IPS DF 19.7 (cell line): ENCODE results near the gene EML6.
"Not testable (repeated sequence)": the region's sequence is repeated elsewhere in the genome, so short reads cannot be mapped to it uniquely, and the experiment has no call there.

ENCODE experiments used
- DNase-seq: peaks from one replicate; pipeline ENCODE4 v3.0.0-alpha.2; 2013; ENCODE audit warnings: low read depth, low spot score

Gene EML6

DNA sequence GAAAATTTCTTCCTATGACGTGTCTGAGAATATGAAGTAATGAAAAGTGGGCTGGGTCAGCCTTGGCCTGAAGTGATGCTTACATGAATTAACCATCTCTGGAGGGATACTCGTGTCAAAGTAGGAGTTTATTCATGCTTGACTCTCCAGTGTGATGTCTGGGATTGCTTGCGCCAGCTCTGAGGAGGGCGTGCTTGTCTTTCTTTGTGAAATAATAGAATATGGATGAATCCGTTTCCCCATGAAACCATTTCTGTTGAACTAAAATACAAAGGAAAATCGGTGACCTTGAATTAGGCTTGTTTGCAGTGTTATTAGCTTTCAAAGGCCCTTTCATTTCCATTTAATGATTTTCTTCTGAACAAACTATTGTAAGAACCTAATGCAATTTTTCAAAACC is 77.9 kb downstream of the EML6 start:
- no peak for DNase-seq

DNA sequence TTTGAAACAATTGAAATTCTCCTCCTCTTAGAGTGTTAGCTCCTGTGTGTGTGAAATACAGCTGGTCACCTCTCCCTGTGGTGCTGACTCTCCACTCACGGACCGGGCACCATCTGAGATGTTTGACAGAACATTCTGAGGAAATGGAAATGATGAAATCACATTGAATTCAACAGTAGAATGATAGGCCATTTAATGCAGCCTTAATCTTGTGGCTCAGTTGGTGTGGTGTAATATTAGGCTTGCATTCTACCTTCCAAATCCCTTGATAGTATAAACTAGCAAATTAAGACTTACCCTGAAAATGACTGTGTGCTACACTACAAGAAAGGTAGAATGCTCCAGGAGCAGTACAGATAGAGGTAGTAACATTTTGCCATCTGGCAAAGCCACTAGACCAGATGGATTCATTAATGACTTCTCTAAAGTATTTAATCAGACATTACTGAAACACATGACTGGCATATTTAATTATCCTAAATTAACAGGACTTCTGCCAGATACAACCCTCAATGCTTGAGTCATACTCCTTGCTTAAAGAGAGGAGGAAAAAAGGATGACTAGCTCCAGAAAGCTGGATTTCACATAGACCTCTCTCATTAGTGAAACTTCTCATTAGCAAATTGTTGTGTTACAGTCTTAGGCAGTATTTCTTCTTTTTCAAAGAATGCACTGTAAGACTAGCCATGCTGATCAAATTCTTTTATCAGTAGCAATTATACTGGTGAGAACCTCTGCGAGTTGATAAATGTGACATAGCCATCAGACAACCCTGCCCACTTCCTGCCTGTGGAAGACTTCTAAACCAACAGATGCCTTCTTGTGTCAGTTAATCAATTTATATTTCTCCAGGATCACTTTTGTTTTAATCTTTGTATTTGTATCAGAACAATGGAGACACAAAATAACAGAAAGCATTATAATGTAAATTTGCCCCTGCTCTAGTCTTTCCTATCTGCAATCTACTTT is 80.6 kb downstream of the EML6 start:
- DNase-seq, result no peak

GRCh38 chr2:54805255-54805654 is 81.8 kb downstream of the EML6 start:
- DNase-seq, result no peak

DNA sequence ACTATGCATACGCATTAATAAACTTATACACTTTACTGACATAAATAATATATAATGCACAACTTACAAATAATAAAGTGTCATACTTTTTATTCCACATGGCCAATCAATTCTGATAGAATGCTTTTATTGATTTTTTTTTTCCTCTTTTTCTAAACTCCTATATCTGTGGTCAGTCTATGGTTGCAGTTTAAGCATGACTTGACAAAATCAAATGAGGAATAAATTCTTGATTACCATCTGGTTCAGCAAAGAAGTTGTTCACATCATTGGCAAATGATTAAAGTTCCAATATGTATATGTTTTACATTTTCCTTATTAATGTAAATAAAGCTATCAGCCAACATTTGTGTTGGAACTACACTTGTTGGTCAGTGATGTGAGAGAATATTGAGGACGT is 83.5 kb downstream of the EML6 start:
- DNase-seq, result no peak

DNA sequence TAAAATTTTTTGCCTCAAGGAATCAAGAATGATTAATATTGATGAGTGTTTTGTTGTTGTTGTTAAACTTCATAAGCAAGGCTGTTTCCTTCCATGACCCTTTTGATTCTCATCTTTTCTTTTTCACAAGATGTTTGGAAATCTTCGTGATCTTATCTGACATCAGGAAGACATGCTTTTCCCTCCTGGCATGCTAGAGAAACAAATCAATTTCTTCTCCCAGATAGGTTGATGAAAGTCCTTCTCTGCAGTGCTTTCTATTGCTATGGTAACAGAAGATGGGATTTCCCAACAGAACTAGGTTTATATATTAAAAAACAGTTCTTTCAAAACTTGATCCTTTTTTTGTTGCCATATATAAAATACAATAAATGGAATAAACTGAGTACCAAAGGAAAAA is 85.2 kb downstream of the EML6 start:
- no peak for DNase-seq

DNA sequence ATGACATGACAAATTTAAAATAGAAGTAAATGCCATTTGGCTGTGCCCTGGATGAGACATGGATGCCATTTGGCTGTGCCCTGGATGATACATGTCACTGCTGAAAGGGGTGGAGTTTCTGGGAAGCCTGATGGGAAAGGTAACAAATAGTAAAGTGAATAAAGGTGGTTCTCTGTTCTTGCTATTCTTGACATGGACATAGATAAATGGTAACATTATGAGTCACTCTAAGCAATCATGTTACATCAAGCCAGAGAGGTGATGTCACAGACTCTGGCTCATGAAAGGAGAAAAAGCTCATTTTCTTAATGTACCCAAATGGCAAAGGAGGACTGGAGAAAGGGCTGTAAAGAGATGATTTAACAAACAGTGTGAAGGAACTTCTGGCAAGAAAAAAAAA is 86.4 kb downstream of the EML6 start:
- DNase-seq, result no peak

- DNase-seq, result no peak
Observed at GRCh38 chr2:54810246-54810645, 86.8 kb downstream of the EML6 start.

DNA sequence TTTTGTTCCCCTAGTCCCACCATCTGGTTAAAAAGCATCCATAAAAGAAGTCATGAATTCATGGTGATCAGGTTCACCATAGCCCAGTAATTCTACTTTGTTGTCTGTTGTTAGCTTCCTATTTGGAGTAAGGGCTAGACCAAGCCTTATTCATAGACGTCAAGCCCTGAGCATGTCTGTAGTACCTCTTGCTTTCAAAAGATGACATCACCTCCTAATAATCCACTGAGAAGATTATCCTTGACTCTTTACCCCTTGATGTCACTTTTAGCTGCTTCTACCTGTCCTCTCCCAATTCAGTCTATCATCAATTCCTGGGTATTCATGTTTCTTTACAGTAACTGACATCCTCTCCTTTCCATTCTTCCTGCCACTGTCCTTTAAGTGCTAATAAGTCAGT is 90.1 kb downstream of the EML6 start:
- no peak for DNase-seq

- DNase-seq, result no peak
Observed at GRCh38 chr2:54814389-54815147, 91.1 kb downstream of the EML6 start.

DNA sequence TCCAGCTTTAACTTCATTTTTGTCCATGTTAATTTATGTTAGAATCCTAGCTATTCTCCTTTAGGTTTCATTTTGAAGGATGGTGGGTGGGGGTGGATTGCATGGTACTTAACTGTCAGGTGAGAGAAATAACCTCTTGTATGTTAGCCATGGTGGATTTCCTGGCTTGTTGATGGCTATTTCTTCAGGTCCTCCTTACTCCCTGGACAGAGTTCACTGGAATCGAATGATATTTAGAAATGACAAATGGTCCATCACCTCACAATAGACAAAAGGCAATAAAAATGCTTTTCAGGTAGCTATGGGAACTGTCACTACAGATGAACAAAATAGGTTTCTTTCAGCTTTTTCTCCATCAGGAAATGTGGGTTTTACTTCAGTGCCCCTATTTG is 91.7 kb downstream of the EML6 start:
- DNase-seq, result no peak

DNA sequence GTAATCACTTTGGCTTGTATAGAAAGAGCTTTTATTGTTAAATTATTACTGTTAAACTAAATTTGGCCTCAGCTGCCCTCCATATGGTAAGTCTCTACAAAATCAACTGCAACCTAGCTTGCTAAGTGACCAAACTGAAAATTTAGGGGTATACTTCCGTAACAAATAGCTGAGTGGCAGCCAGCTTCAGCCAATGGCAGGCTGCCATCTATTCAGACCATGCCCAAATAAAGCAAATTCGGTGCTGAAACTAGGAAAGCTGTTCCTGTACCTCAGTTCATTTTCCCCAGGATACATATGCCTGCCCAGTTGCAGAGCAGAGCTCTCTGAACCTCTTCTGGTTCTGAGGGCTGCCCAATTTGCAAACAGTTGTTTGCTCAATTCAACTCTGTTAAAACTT is 94.8 kb downstream of the EML6 start:
- no peak for DNase-seq

DNA sequence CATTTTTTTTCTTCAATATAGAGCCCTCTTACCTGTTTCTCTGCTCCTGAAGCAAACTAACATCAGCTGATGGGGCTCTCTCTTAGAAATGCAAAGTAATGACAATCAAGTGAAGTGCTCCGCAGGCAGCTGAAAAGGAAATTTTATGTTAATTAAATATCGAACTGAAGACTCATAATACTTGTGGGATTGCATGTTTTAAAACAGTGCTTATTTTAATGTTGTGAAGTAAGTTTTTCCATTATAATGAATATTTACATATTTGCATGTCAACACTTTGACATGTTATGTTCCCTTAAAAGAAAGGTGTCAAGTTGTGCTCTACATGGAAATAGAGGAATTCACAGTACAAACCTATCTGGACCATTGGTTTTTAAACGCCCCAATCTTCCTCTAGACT is 97.1 kb downstream of the EML6 start:
- no peak for DNase-seq

GRCh38 chr2:54824567-54824966 is 101.1 kb downstream of the EML6 start:
- DNase-seq, result no peak

DNA sequence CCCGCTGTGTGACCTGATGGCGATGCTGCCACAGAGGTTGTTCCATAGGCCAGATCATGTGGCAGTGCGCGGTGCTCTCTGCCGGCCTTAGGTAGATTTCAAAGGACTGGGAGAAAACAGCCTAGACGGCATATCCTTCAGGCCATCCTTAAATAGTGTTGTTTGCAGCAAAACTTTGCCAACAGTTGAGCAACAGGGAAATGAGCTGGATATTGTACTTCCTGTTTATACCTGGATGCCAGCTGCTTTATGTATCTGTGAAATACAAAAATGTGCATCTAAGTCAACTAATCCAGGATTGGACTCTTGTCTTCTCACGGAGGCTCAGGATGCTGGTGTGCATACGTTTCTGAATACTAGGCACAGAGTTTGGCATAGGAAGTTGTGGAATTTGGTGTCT is 107.1 kb downstream of the EML6 start:
- DNase-seq, result no peak

- no peak for DNase-seq
Observed at GRCh38 chr2:54831480-54831879, 108.0 kb downstream of the EML6 start.

GRCh38 chr2:54834721-54835120 is 111.3 kb downstream of the EML6 start:
- no peak for DNase-seq

DNA sequence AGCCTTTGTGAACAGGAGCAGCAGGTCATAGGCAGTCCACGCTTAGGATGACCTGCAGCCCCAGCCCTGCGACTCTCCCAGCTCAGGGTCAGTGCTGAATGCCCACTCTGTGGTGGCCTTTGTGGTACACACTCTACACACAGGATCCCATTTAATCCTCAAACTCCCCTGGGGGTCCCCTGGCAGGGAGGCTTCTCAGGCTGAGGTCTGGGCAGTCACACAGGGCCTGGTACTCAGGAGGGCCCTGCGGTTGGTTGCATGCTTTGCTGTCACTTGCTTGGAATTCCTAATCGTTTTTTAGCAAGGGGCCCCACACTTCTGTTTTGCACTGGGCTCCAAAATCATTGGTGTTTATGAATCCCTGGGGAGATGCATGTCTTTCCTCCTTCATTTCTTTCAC is 113.0 kb downstream of the EML6 start:
- no peak for DNase-seq

DNA sequence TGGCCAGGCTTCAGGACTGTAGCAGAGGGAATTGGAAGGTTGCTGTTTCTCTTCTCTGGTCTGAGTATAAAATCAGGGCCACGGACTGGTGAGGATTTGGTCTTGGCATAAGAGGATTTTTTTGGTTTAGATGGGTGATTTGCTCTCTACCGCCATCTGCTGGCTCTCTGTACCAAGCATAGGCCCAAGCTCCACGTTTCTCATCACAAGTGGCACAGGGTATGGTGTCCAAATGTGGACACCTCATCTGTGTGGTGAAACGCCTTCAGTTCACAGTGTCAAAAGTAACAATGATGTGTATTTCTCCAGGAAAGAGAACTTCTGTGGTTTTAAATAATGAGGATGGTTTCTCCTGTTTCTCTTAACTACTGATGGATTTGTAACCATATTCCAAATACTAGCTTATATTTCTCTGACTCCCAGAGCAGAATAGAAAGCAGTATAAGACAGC is 115.1 kb downstream of the EML6 start:
- DNase-seq, result peak; percentile 15

DNA sequence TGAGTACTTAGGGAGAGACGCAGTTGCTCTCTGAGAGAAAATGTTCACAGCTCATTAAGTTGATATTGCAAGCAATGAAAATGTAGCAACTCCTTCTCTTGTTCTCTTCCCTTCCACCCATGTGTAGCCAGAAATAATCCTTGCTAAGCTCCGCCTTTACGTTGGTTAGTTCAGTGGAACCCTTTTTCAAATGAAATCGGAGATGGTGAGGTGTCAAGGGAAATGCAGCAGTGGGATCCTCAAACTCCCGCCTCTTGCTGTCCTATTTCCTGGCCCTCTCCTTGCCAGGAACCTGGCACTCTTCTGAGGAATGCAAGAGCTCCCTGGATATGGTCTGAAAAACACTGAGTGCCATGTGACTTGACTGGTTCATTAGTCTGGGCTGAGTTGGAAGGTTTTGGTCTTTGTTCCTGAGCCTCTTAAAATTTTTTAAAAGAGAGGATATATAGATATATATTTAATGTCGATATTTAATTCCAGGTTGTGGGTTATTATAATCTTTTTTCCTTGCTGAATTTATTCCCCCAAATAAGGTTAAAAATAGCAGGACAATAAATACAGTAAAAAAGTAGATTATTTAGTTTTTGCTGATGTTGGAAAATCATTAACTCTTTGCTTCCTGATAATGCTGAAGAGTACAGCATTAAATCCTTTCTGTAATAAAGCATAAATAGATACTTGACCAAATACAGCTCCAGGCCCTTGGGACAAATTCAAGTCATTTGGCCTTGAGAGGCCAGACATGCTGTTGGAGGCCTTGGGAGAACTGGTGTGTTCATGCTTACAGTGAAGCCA is 116.2 kb downstream of the EML6 start:
- DNase-seq, result no peak

DNA sequence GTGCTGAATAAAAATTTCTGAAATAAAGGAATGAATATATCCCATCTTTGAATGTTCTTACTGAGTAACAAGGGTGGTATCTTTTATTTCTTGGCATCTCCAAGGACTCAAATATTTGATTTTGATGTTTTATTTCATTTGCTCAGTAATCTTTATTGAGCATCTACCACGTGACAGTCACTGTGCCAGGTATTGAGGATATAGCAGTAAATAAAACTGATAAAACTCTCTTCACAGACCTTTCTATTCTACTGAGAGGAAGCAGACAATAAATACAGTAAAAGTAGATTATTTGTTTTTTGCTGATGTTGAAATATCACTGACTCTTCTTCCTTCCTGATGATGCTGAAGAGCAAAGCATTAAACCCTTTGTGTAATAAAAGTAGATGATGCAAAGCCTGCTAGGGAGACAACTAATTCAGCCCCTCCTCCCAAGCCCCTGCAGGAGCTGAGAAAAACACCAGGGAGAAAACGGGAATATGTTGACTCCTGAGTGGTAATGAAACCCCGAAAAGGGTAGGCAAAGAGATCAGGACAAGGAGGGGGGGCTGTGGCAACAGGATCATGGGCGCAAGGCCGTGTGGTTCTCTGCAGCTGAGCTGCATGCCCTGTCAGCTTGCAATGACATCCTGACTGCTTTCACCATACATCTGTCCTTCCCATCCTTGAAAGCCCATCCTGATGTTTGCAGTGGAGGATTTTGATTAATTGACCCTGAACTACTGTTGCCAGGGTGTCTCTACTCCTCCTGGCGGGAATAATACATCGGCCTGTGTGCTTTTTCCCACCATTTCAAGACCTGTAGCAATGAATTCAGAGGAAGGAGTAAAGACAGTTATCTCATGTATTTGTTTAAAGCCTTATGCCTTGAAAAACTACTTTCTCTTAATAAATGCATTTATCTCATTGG is 117.4 kb downstream of the EML6 start:
- DNase-seq, result no peak

DNA sequence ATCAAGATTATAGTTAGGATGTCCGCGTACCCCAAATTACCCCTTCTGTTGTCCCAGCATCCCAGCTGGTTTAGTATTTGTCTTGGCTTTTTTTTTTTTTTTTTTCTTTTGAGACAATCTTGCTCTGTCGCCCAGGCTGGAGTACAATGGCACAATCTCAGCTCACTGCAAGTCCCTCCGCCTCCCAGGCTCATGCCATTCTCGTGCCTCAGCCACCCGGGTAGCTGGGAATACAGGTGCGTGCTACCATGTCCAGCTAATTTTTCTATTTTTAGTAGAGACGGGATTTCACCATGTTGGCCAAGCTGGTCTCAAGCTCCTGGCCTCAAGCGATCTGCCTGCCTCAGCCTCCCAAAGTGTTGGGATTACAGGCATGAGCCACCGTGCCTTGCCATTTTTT is 118.0 kb downstream of the EML6 start:
- DNase-seq, result not testable (repeated sequence)
